IMR-90 (cell line): Measurements from ENCODE around the gene ALG8. TPM values are rescaled to one million over a fixed set of nuclear protein-coding genes. Genes with fewer than 3 reads are reported as not detected.

ENCODE experiments used
- ATAC-seq: fragments of 200-7000 bp; cut with Tn5 transposase; 2 replicates; pipeline ENCODE4 v1.9.1; 2020; ENCODE audit warnings: low read depth, mild to moderate bottlenecking, moderate library complexity
- BruUV-seq: library from RNA; stranded (reverse); fragments of 400-500 nt; replicated peaks from 2 replicates; lab custom pipeline; 2021; lab: Mats Ljungman, UMichigan
- CTCF ChIA-PET: fragments of 300-600 bp; formaldehyde crosslinking; extraction: SDS; loops from one replicate; lab custom pipeline; 2021; ENCODE audit warnings: antibody characterized with exemption; lab: Yijun Ruan, JAX
- POLR2A ChIA-PET: fragments of 300-600 bp; sonication (Branson Sonifier 250); formaldehyde crosslinking; loops from one replicate; lab custom pipeline; 2022; ENCODE audit warnings: antibody characterized with exemption; ENCODE audit not compliant: unreplicated experiment; lab: Charles Lee
- DNase-seq: peaks from one replicate; pipeline ENCODE4 v3.0.0; 2013
- H2AFZ ChIP-seq: replicated peaks from 2 replicates; pipeline ENCODE3; 2013; ENCODE audit warnings: low read length, mild to moderate bottlenecking; ENCODE audit not compliant: poor library complexity
- H2AK5ac ChIP-seq: 2 replicates; pipeline ENCODE4 v1.6.1; 2013; ENCODE audit warnings: low read depth, low read length, inconsistent platforms
- H2AK9ac ChIP-seq: replicated peaks from 2 replicates; pipeline ENCODE3; 2013; ENCODE audit warnings: mild to moderate bottlenecking, low read depth, low read length, moderate library complexity; ENCODE audit not compliant: poor library complexity
- H2BK120ac ChIP-seq: 2 replicates; pipeline ENCODE4 v1.6.1; 2013; ENCODE audit warnings: low read depth, low read length, inconsistent platforms
- H2BK15ac ChIP-seq: 3 replicates; pipeline ENCODE4 v1.6.1; 2013; ENCODE audit warnings: low read depth, low read length, inconsistent platforms
- H2BK20ac ChIP-seq: 2 replicates; pipeline ENCODE4 v1.6.1; 2013; ENCODE audit warnings: low read depth, mild to moderate bottlenecking, inconsistent platforms, low read length, moderate library complexity
- H2BK5ac ChIP-seq: 2 replicates; pipeline ENCODE4 v1.6.1; 2013; ENCODE audit warnings: mild to moderate bottlenecking, low read depth, low read length, inconsistent platforms; ENCODE audit not compliant: poor library complexity, severe bottlenecking
- H3K14ac ChIP-seq: replicated peaks from 2 replicates; pipeline ENCODE4 v1.6.1; 2013; ENCODE audit warnings: low read depth, low read length, inconsistent platforms
- H3K18ac ChIP-seq: 2 replicates; pipeline ENCODE4 v1.6.1; 2013; ENCODE audit warnings: low read depth, low read length, control low read depth
- H3K23ac ChIP-seq: 2 replicates; pipeline ENCODE4 v1.6.1; 2013; ENCODE audit warnings: low read depth, low read length, inconsistent platforms
- H3K27ac ChIP-seq: 2 replicates; pipeline ENCODE4 v1.5.1; 2013; ENCODE audit warnings: mild to moderate bottlenecking, control low read depth, low read length; ENCODE audit not compliant: insufficient read depth
- H3K27me3 ChIP-seq: 2 replicates; pipeline ENCODE4 v1.6.1; 2013; ENCODE audit warnings: low read length; ENCODE audit not compliant: control insufficient read depth, insufficient read depth
- H3K36me3 ChIP-seq: 2 replicates; pipeline ENCODE4 v1.6.1; 2013; ENCODE audit warnings: low read length, mixed read lengths; ENCODE audit not compliant: control insufficient read depth, insufficient read depth
- H3K4ac ChIP-seq: 2 replicates; pipeline ENCODE4 v1.6.1; 2013; ENCODE audit warnings: low read depth, low read length, inconsistent platforms
- H3K4me1 ChIP-seq: 2 replicates; pipeline ENCODE4 v1.6.1; 2013; ENCODE audit warnings: low read length, mixed read lengths; ENCODE audit not compliant: control insufficient read depth, insufficient read depth
- H3K4me2 ChIP-seq: 2 replicates; pipeline ENCODE4 v1.6.1; 2013; ENCODE audit warnings: low read depth, mild to moderate bottlenecking, control low read depth, low read length, moderate library complexity
- H3K4me3 ChIP-seq: 2 replicates; pipeline ENCODE4 v1.5.1; 2013; ENCODE audit warnings: low read depth, mild to moderate bottlenecking, control low read depth, low read length, moderate library complexity; ENCODE audit not compliant: insufficient read depth
- H3K56ac ChIP-seq: 2 replicates; pipeline ENCODE4 v1.6.1; 2013; ENCODE audit warnings: low read length, inconsistent platforms; ENCODE audit not compliant: insufficient read depth; ENCODE audit errors: extremely low read depth
- H3K79me1 ChIP-seq, 2 experiments: 2 replicates each; pipeline ENCODE4 v1.6.1; 2013; ENCODE audit warnings: low read length in 2 of 2, inconsistent platforms in 1 of 2, low read depth in 1 of 2
- H3K9ac ChIP-seq: 2 replicates; pipeline ENCODE4 v1.6.1; 2013; ENCODE audit warnings: low read depth, low read length, control low read depth
- H3K9me1 ChIP-seq: 2 replicates; pipeline ENCODE4 v1.6.1; 2013; ENCODE audit warnings: low read length, inconsistent platforms; ENCODE audit not compliant: insufficient read depth
- H3K9me3 ChIP-seq: 2 replicates; pipeline ENCODE4 v1.6.1; 2013; ENCODE audit warnings: low read length; ENCODE audit not compliant: control insufficient read depth, insufficient read depth
- H4K20me1 ChIP-seq: 2 replicates; pipeline ENCODE4 v1.6.1; 2013; ENCODE audit warnings: low read length, inconsistent platforms; ENCODE audit not compliant: insufficient read depth
- H4K5ac ChIP-seq: 2 replicates; pipeline ENCODE4 v1.6.1; 2013; ENCODE audit warnings: mild to moderate bottlenecking, low read depth, low read length, control low read depth
- H4K8ac ChIP-seq, 2 experiments: 2 replicates each; pipeline ENCODE4 v1.6.1; 2013; ENCODE audit warnings: low read depth in 2 of 2, low read length in 2 of 2, control low read depth in 1 of 2, inconsistent platforms in 1 of 2
- H4K91ac ChIP-seq: 2 replicates; pipeline ENCODE4 v1.6.1; 2013; ENCODE audit warnings: low read depth, low read length, inconsistent platforms; ENCODE audit not compliant: insufficient read depth
- BHLHE40 ChIP-seq: fragments of 150-350 bp; IDR thresholded peaks from 2 replicates; pipeline ENCODE4 v1.6.1; 2016; ENCODE audit warnings: mild to moderate bottlenecking, low read depth, low read length
- CEBPB ChIP-seq: IDR thresholded peaks from 2 replicates; pipeline ENCODE4 v1.6.1; 2012; ENCODE audit warnings: low read depth, low read length, improper control_type of control experiment
- CHD1 ChIP-seq: IDR thresholded peaks from 2 replicates; pipeline ENCODE4 v1.6.1; 2012; ENCODE audit warnings: low read depth, low read length, improper control_type of control experiment
- MAFK ChIP-seq: IDR thresholded peaks from 2 replicates; pipeline ENCODE4 v1.6.1; 2012; ENCODE audit warnings: low read depth, low read length, improper control_type of control experiment
- MXI1 ChIP-seq: IDR thresholded peaks from 2 replicates; pipeline ENCODE4 v1.6.1; 2012; ENCODE audit warnings: low read depth, mild to moderate bottlenecking, low read length, moderate library complexity, borderline replicate concordance
- NFE2L2 ChIP-seq: fragments of 150-350 bp; IDR thresholded peaks from 2 replicates; pipeline ENCODE4 v1.6.1; 2016; ENCODE audit warnings: low read depth, mild to moderate bottlenecking, low read length
- POLR2A ChIP-seq: IDR thresholded peaks from 2 replicates; pipeline ENCODE4 v1.6.1; 2012; ENCODE audit warnings: mild to moderate bottlenecking, low read depth, low read length
- RAD21 ChIP-seq: IDR thresholded peaks from 2 replicates; pipeline ENCODE4 v1.6.1; 2012; ENCODE audit warnings: low read length, improper control_type of control experiment
- RFX5 ChIP-seq: IDR thresholded peaks from 2 replicates; pipeline ENCODE4 v1.8.0; 2012; ENCODE audit warnings: low read depth, mild to moderate bottlenecking, low read length, moderate library complexity
- WGBS, 2 experiments: methylation state at CpG; one replicate each; pipeline versions ENCODE4 v1.1.5 to v1.1.7; 2013; ENCODE audit warnings: missing lambda C conversion rate in 2 of 2; ENCODE audit not compliant: insufficient read length in 1 of 2; ENCODE audit errors: extremely low coverage in 2 of 2; 5-methylcytosine and 5-hydroxymethylcytosine counted together
- dilution Hi-C: fragments of 300-500 bp; cut with HindIII; formaldehyde crosslinking; loops from one replicate; pipeline ENCODE4 v1.14.3; 2018; ENCODE audit warnings: low sequenced_read_pairs; ENCODE audit not compliant: unreplicated experiment
- in situ Hi-C: fragments of 300-500 bp; cut with MboI; formaldehyde crosslinking; loops from 3 replicates; pipeline ENCODE4 v1.14.3; 2019; ENCODE audit warnings: low sequenced_read_pairs, inconsistent platforms, mixed read lengths
- intact Hi-C: fragments of 100-400 bp; cut with micrococcal nuclease; formaldehyde crosslinking; loops from 2 replicates; pipeline ENCODE4 v1.10.0; 2022
- polyA plus RNA-seq, 3 experiments: library from polyadenylated mRNA; depleted of rRNA; stranded (reverse); fragments of >200 nt; gene quantifications; 2 replicates each; pipeline ENCODE4 v1.2.3, GENCODE V29; 2012; ENCODE audit warnings: low replicate concordance in 1 of 3
- total RNA-seq: library from RNA; depleted of rRNA; stranded (reverse); fragments of >200 nt; gene quantifications from 2 replicates; pipeline ENCODE4 v1.2.3, GENCODE V29; 2012
- TF ChIP-seq, protein P1 (sequence below): conservative IDR thresholded peaks from 2 replicates; pipeline ENCODE4 v1.5.1; 2012; ENCODE audit warnings: mild to moderate bottlenecking, low read depth, low read length, improper control_type of control experiment
- TF ChIP-seq, protein P2 (sequence below): fragments of 150-350 bp; IDR thresholded peaks from 2 replicates; pipeline ENCODE4 v1.6.1; 2016; ENCODE audit warnings: low read depth, mild to moderate bottlenecking, low read length, moderate library complexity, borderline replicate concordance

ALG8 gene
- total and polyA plus RNA-seq, 2 of the 4 experiments (the other 2 are of a cell fraction) = 27.8 to 31.8 TPM

DNA sequence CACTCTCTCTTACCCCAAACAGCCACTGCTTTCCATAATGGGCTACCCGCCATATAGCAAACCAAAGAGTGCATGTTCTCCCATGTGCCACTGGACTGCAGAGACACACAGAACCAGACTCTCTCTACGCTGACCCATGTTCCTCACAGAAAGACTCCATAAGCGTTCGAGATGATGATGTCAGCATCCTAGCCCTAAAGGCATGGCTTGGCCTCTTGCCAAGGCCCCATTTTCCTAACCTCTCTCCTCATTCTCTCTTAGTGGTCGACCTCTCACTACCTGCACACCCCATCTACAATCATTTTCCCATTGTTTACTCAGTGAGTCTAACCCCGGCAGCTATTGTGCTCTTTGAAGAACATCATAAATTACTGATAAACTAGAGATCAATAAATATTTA is 64.7 kb downstream of the ALG8 start:
- H3K9ac ChIP-seq = no peak overlapping the region
- peaks cover 14% of the 10 kb centered on the region for H3K36me3 ChIP-seq
- no peak overlapping the region for H2AFZ ChIP-seq
- H2AK5ac ChIP-seq = no peak overlapping the region
- no peak overlapping the region for H3K27ac ChIP-seq
- H3K9me3 ChIP-seq = no peaks in the 10 kb centered on the region
- 0 out of 2 replicates have a peak overlapping the region, but pooled peaks have one; percentile 8 for H3K14ac ChIP-seq
- TF ChIP-seq RAD21 = no peak
- TF ChIP-seq POLR2A = no peak
- TF ChIP-seq CEBPB = no peak
- TF ChIP-seq BHLHE40 = no peak
- no peak for TF ChIP-seq MXI1
- TF ChIP-seq, protein P1, sequence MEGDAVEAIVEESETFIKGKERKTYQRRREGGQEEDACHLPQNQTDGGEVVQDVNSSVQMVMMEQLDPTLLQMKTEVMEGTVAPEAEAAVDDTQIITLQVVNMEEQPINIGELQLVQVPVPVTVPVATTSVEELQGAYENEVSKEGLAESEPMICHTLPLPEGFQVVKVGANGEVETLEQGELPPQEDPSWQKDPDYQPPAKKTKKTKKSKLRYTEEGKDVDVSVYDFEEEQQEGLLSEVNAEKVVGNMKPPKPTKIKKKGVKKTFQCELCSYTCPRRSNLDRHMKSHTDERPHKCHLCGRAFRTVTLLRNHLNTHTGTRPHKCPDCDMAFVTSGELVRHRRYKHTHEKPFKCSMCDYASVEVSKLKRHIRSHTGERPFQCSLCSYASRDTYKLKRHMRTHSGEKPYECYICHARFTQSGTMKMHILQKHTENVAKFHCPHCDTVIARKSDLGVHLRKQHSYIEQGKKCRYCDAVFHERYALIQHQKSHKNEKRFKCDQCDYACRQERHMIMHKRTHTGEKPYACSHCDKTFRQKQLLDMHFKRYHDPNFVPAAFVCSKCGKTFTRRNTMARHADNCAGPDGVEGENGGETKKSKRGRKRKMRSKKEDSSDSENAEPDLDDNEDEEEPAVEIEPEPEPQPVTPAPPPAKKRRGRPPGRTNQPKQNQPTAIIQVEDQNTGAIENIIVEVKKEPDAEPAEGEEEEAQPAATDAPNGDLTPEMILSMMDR = no peak
- TF ChIP-seq NFE2L2 = no peak
- TF ChIP-seq, protein P2, sequence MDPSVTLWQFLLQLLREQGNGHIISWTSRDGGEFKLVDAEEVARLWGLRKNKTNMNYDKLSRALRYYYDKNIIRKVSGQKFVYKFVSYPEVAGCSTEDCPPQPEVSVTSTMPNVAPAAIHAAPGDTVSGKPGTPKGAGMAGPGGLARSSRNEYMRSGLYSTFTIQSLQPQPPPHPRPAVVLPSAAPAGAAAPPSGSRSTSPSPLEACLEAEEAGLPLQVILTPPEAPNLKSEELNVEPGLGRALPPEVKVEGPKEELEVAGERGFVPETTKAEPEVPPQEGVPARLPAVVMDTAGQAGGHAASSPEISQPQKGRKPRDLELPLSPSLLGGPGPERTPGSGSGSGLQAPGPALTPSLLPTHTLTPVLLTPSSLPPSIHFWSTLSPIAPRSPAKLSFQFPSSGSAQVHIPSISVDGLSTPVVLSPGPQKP = no peak
- TF ChIP-seq CHD1 = no peak
- no peak for TF ChIP-seq RFX5
- no peak for TF ChIP-seq MAFK
- no peak overlapping the region for H2BK5ac ChIP-seq
- H3K4me2 ChIP-seq = no peak overlapping the region
- no peak overlapping the region for H3K4ac ChIP-seq
- H3K79me1 ChIP-seq = peaks cover 26 to 73% of the 10 kb centered on the region in 2 experiments
- no TSS peak for BruUV-seq
- DNase-seq (no peak), ATAC-seq (no peak)
- H3K18ac ChIP-seq = no peak overlapping the region
- H3K4me3 ChIP-seq = no peak overlapping the region
- peaks cover 40% of the 10 kb centered on the region for H4K20me1 ChIP-seq
- H4K8ac ChIP-seq = no peak overlapping the region
- H3K56ac ChIP-seq = no peak overlapping the region
- ChIA-PET POLR2A (no interaction called here), CTCF (interaction anchor here (1.9 kb wide), 1 partner anchor 29 kb away, joined by 4 read pairs; no protein-coding TSS in a partner anchor)
- peak overlapping the region; percentile 9 for H2AK9ac ChIP-seq
- intact Hi-C loops (no loop called here), in situ Hi-C loops (no loop called here), dilution Hi-C loops (no loop called here)
- no peak overlapping the region for H2BK120ac ChIP-seq
- H2BK20ac ChIP-seq = no peak overlapping the region
- H3K23ac ChIP-seq = 0 out of 2 replicates have a peak overlapping the region, but pooled peaks have one; percentile 66
- peak overlapping the region; percentile 17; the same call in 1 of the 2 replicates for H4K5ac ChIP-seq
- H3K9me1 ChIP-seq = peaks cover 21% of the 10 kb centered on the region
- H3K27me3 ChIP-seq = no peaks in the 10 kb centered on the region
- H2BK15ac ChIP-seq = no peak overlapping the region
- 92% methylated on average over 2 of the region's 6 CpGs; no CpG with 5 or more reads in 1 of the 2 experiments for WGBS, 2 experiments
- no peak overlapping the region for H4K91ac ChIP-seq
- peaks cover 2% of the 10 kb centered on the region; the same call in 1 of the 2 replicates for H3K4me1 ChIP-seq
